Fibroblast of skin of back (primary cell): ENCODE results near the gene EPN3.

ENCODE experiments used
- DNase-seq: peaks from one replicate; pipeline ENCODE4 v3.0.0-alpha.2; 2013

EPN3 gene

GRCh38 chr17:50550661-50551432 is 18.3 kb downstream of the EPN3 start:
- peak; percentile 71 for DNase-seq

- no peak for DNase-seq
Measured at GRCh38 chr17:50551433-50551815, 18.9 kb downstream of the EPN3 start.

GRCh38 chr17:50551884-50552283 is 19.3 kb downstream of the EPN3 start:
- no peak for DNase-seq

GRCh38 chr17:50554201-50554600 is 21.7 kb downstream of the EPN3 start:
- DNase-seq: no peak

GRCh38 chr17:50556803-50557202 is 24.3 kb downstream of the EPN3 start:
- no peak for DNase-seq

- no peak for DNase-seq
Measured at GRCh38 chr17:50557630-50558029, 25.1 kb downstream of the EPN3 start.

- DNase-seq: no peak
Measured at GRCh38 chr17:50558091-50558490, 25.6 kb downstream of the EPN3 start.

GRCh38 chr17:50558581-50558940 is 26.0 kb downstream of the EPN3 start:
- no peak for DNase-seq

- DNase-seq: no peak
Measured at GRCh38 chr17:50558941-50559614, 26.5 kb downstream of the EPN3 start.

- DNase-seq: peak; percentile 54
Measured at GRCh38 chr17:50559674-50560184, 27.2 kb downstream of the EPN3 start.

- DNase-seq: peak; percentile 85
Measured at GRCh38 chr17:50560185-50560824, 27.8 kb downstream of the EPN3 start, which contains the start of gene CACNA1G. TSS of gene CACNA1G (plus strand) at chr17:50560715. CDS start at chr17:50561460, 745 bp downstream.

GRCh38 chr17:50560931-50561745 is 28.6 kb downstream of the EPN3 start:
- DNase-seq: no peak

GRCh38 chr17:50561746-50562141 is 29.2 kb downstream of the EPN3 start:
- DNase-seq: no peak

- DNase-seq: no peak
Measured at GRCh38 chr17:50562242-50563091, 29.9 kb downstream of the EPN3 start.

- DNase-seq: no peak
Measured at GRCh38 chr17:50563092-50563511, 30.6 kb downstream of the EPN3 start.

GRCh38 chr17:50564916-50565315 is 32.4 kb downstream of the EPN3 start:
- DNase-seq: peak; percentile 75

- peak; percentile 32 for DNase-seq
Measured at GRCh38 chr17:50565402-50566350, 33.1 kb downstream of the EPN3 start.

- DNase-seq: no peak
Measured at GRCh38 chr17:50566886-50567285, 34.4 kb downstream of the EPN3 start.

- no peak for DNase-seq
Measured at GRCh38 chr17:50568659-50569058, 36.1 kb downstream of the EPN3 start.

- no peak for DNase-seq
Measured at GRCh38 chr17:50569592-50569991, 37.1 kb downstream of the EPN3 start.
